Left lung (tissue), 10 donors: ENCODE results near the gene FGF14. TPM values are rescaled to one million over a fixed set of nuclear protein-coding genes. Genes with fewer than 3 reads are reported as not detected.

ENCODE experiments used
- ATAC-seq: fragments of 200-7000 bp; cut with Tn5 transposase; one replicate; pipeline ENCODE4 v1.9.1; 2020; ENCODE audit warnings: moderate library complexity
- DNase-seq, 4 donors: peaks; one replicate each; pipeline ENCODE4 v3.0.0-alpha.2; 2013 to 2020
- H3K27ac ChIP-seq, 2 donors: fragments of 200-600 bp; sonication (generic) in 1 of 2; one replicate each; pipeline versions ENCODE4 v1.5.0 to v1.8.0; 2020 to 2021
- H3K27me3 ChIP-seq, 2 donors: fragments of 200-600 bp; sonication (generic) in 1 of 2; one replicate each; pipeline versions ENCODE4 v1.5.0 to v1.8.0; 2020 to 2021
- H3K36me3 ChIP-seq, 2 donors: fragments of 200-600 bp; sonication (generic) in 1 of 2; one replicate each; pipeline versions ENCODE4 v1.5.0 to v1.8.0; 2020 to 2021
- H3K4me1 ChIP-seq, 2 donors: fragments of 200-600 bp; one replicate each; pipeline ENCODE4 v1.8.0; 2021
- H3K4me3 ChIP-seq, 2 donors: fragments of 200-600 bp; sonication (generic) in 1 of 2; one replicate each; pipeline versions ENCODE4 v1.5.0 to v1.8.0; 2020 to 2021; ENCODE audit warnings: mild to moderate bottlenecking in 1 of 2
- H3K9me3 ChIP-seq, 2 donors: fragments of 200-600 bp; sonication (generic) in 1 of 2; one replicate each; pipeline versions ENCODE4 v1.5.0 to v1.8.0; 2020 to 2021
- CTCF ChIP-seq, 2 donors: fragments of 200-600 bp; sonication (generic) in 1 of 2; IDR thresholded peaks; one replicate each; pipeline versions ENCODE4 v1.5.0 to v1.8.0; 2021; ENCODE audit warnings: antibody characterized with exemption in 2 of 2
- intact Hi-C, 2 donors: fragments of 100-400 bp; cut with DNase I; formaldehyde crosslinking; loops; one replicate each; pipeline versions ENCODE4 v1.11.2 to v1.14.2; 2022
- polyA plus RNA-seq, 6 donors: library from polyadenylated mRNA; unstranded; fragments of 120-200 nt; gene quantifications; one replicate each; pipeline ENCODE4 v1.2.1, GENCODE V29; 2013; ENCODE audit not compliant: insufficient read length in 6 of 6
- total RNA-seq, 2 donors: library from RNA; stranded (reverse); fragmentation: NEBNext Ultra II Directional; extraction: Animal tissue kit (Norgen Biotek cat#: 25700); gene quantifications; one replicate each; pipeline ENCODE4 v1.2.1, GENCODE V29; 2021
- donor health status: DM: no; HTN: yes; CAD: no.
- donor health status: DM: no; HTN: no; CAD: no.

Gene FGF14
- total and polyA plus RNA-seq, 8 donors: 0.45 to 3.4 (median 0.78) TPM

DNA sequence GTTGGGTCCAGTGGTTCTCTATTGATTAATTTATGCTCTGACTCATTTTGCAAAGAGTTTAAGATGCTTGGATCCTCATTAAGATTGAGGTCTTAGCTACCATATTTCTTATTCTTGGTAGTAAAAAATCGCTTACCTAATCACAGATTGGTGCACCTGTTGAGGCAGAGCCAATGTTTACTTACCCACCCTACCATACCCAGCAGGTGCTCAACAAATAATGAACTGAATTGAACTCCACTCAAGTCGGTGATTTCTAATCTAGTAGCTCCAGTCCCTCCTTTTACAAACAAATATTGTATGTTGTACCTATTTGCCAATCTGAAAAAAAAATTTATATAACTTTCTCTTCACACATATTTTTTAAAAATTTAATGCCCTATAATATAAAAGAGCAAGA lies 361.0 kb downstream of the FGF14 start:
- no peak for TF ChIP-seq CTCF (IDR thresholded peaks at IDR 0.05)
- no peaks in the 10 kb centered on the region for H3K4me1 ChIP-seq
- intact Hi-C loops: no loop called here
- no peaks in the 10 kb centered on the region for H3K9me3 ChIP-seq
- H3K4me3 ChIP-seq: no peak overlapping the region
- DNase-seq (no peak), ATAC-seq (no peak)
- no peak overlapping the region for H3K27ac ChIP-seq
- no peaks in the 10 kb centered on the region for H3K36me3 ChIP-seq
- no peaks in the 10 kb centered on the region for H3K27me3 ChIP-seq

DNA sequence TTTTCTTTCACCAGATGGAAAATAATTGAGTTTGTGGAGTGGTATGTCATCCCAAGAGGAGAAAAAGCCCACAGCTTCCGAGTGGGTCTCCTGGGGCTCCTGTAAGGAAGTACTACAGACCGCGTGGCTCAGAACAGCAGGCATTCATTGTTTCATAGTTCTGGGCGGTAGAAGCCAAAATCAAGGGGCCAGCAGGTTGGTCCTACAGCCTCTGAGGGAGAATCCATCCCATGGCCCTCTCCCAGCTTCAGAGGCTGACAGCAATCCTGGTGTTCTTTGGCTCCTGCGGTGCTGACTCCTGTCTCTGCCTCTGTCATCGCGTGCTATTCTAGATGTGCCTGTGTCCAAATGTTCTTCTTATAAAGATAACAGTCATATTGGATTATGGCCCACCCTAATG lies 362.6 kb downstream of the FGF14 start:
- Histone ChIP-seq H3K36me3 (no peaks in the 10 kb centered on the region), H3K27me3 (no peaks in the 10 kb centered on the region), H3K4me1 (no peaks in the 10 kb centered on the region), H3K9me3 (no peaks in the 10 kb centered on the region), H3K27ac (no peak overlapping the region), H3K4me3 (no peak overlapping the region)
- ATAC-seq (no peak), DNase-seq (no peak)
- intact Hi-C loops: no loop called here
- TF ChIP-seq CTCF (IDR thresholded peaks at IDR 0.05): no peak

DNA sequence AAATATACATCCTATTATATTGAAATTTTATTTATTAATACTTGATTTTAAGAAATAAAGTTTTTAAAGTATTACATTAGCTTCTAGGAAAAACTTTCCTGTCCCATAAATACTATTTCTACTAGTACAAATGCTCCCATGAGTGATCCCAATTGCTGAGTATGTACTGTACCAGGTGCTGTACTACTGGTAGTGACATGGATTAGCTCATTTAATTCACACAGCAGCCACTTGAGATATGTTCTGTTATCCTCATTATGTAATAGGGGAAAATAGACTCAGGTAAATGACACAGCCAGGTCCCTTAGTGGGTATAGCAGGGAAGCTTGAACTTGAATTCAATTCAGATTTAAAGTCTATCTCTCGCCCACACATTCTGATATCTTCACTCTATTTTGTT lies 363.1 kb downstream of the FGF14 start:
- H3K36me3 ChIP-seq: no peaks in the 10 kb centered on the region
- DNase-seq (no peak), ATAC-seq (no peak)
- TF ChIP-seq CTCF (IDR thresholded peaks at IDR 0.05): no peak
- intact Hi-C loops: no loop called here
- H3K27ac ChIP-seq: no peak overlapping the region
- H3K4me3 ChIP-seq: no peak overlapping the region
- no peaks in the 10 kb centered on the region for H3K9me3 ChIP-seq
- H3K27me3 ChIP-seq: no peaks in the 10 kb centered on the region
- H3K4me1 ChIP-seq: no peaks in the 10 kb centered on the region

- Histone ChIP-seq H3K4me3 (no peak overlapping the region), H3K36me3 (no peaks in the 10 kb centered on the region), H3K9me3 (no peaks in the 10 kb centered on the region), H3K4me1 (no peaks in the 10 kb centered on the region), H3K27ac (no peak overlapping the region), H3K27me3 (no peaks in the 10 kb centered on the region)
- TF ChIP-seq CTCF (IDR thresholded peaks at IDR 0.05): no peak
- intact Hi-C loops: no loop called here
- ATAC-seq (no peak), DNase-seq (no peak)
These were observed 365.9 kb downstream of the FGF14 start for GRCh38 chr13:102035969-102036368.

- ATAC-seq: no peak
- no peaks in the 10 kb centered on the region for H3K27me3 ChIP-seq
- no peak overlapping the region for H3K27ac ChIP-seq
- intact Hi-C loops: no loop called here
- no peaks in the 10 kb centered on the region for H3K36me3 ChIP-seq
- no peak for TF ChIP-seq CTCF (IDR thresholded peaks at IDR 0.05)
- no peaks in the 10 kb centered on the region for H3K9me3 ChIP-seq
- H3K4me1 ChIP-seq: no peaks in the 10 kb centered on the region
- H3K4me3 ChIP-seq: no peak overlapping the region
- no peak for DNase-seq
These were observed 368.0 kb downstream of the FGF14 start for GRCh38 chr13:102033857-102034331.
